ENCODE results near the gene ATP11A. TPM values are rescaled to one million over a fixed set of nuclear protein-coding genes. Genes with fewer than 3 reads are reported as not detected.

Gene ATP11A
- total and polyA plus RNA-seq, 9 of the 15 experiments (the other 6 are each of a cell fraction or from before 2014, with no cell fraction given): 0.38 to 34.2 (median 4.2) TPM

GRCh38 chr13:112824429-112824828 is 134.6 kb downstream of the ATP11A start:
- ATAC-seq (no peak), FAIRE-seq (no peak), DNase-seq (ENCODE audit: extremely low read depth in 1 of 4, low spot score in 3 of 4) (no peak)
- H3K9ac ChIP-seq (ENCODE audit: insufficient read depth in 1 of 2, low read depth in 2 of 2, low read length in 2 of 2): no peak overlapping the region
- H3K4me2 ChIP-seq (ENCODE audit: insufficient read depth, low read length): no peak overlapping the region
- H3K36me3 ChIP-seq (ENCODE audit: control insufficient read depth, insufficient read depth, low read length): peaks cover 57% of the 10 kb centered on the region
- 92% methylated on average over 2 of the region's 10 CpGs for whole genome bisulfite sequencing (ENCODE audit: insufficient coverage, low coverage, missing lambda C conversion rate)
- in situ Hi-C loops (cut with MboI): no loop called here
- no peaks in the 10 kb centered on the region for H4K20me1 ChIP-seq (replicated peaks; ENCODE audit: control insufficient read depth, insufficient read depth, low read length)
- no peaks in the 10 kb centered on the region for H3K9me3 ChIP-seq (replicated peaks; ENCODE audit: control insufficient read depth, insufficient read depth, low read depth, low read length)
- no TSS peak for BruUV-seq (replicated peaks)
- H3K4me1 ChIP-seq (replicated peaks in 1 of 2; ENCODE audit: control insufficient read depth in 2 of 2, insufficient read depth in 2 of 2, low read length in 2 of 2): peaks cover 0 to 3% of the 10 kb centered on the region in 2 experiments; a peak in 2 of 5 replicates
- H3K9me1 ChIP-seq (ENCODE audit: control insufficient read depth, insufficient read depth, low read length): no peaks in the 10 kb centered on the region
- no peaks in the 10 kb centered on the region for H3K27me3 ChIP-seq (ENCODE audit: control insufficient read depth in 2 of 2, insufficient read depth in 2 of 2, low read length in 2 of 2)
- H3K79me2 ChIP-seq (ENCODE audit: control insufficient read depth, insufficient read depth, low read length): no peaks in the 10 kb centered on the region
- ChIA-PET POLR2A (no interaction called here), CTCF (ENCODE audit: low intra/inter-chr PET ratio) (no interaction called here)
- no peak overlapping the region for H3K27ac ChIP-seq (ENCODE audit: extremely low read depth, low read depth, low read length)
- H3K4me3 ChIP-seq: no peak overlapping the region
- H2AFZ ChIP-seq (ENCODE audit: low read depth, low read length): no peak overlapping the region
- intact Hi-C loops (cut with micrococcal nuclease): no loop called here
- TF ChIP-seq FOXO4 (CRISPR knock-in tag; IDR thresholded peaks at IDR 0.05) (no peak), KAT8 (IDR thresholded peaks at IDR 0.05; ENCODE audit: low read depth) (no peak), THRB (CRISPR knock-in tag; conservative IDR thresholded peaks at IDR 0.05) (no peak), CC2D1A (IDR thresholded peaks at IDR 0.05) (no peak), ZNF280A (IDR thresholded peaks at IDR 0.05; ENCODE audit: low read depth, partially characterized antibody) (no peak), TEAD4 (IDR thresholded peaks at IDR 0.05; ENCODE audit: low read length) (no peak), TEAD4 (CRISPR knock-in tag; IDR thresholded peaks at IDR 0.05; ENCODE audit: borderline replicate concordance) (no peak), ZNF174 (CRISPR knock-in tag; IDR thresholded peaks at IDR 0.05) (no peak), SRSF7 (optimal IDR thresholded peaks at IDR 0.05; ENCODE audit: low read depth, low read length) (no peak), SIRT6 (IDR thresholded peaks at IDR 0.05; ENCODE audit: low read depth, low read length) (no peak), ZKSCAN8 (CRISPR knock-in tag; IDR thresholded peaks at IDR 0.05) (no peak), ZNF133 (CRISPR knock-in tag; IDR thresholded peaks at IDR 0.05) (no peak), EP300 (IDR thresholded peaks at IDR 0.05; ENCODE audit: low read length) (no peak), ZMIZ1 (IDR thresholded peaks at IDR 0.05; ENCODE audit: low read depth in 2 of 2, low read length in 2 of 2) (no peak), ZBTB2 (IDR thresholded peaks at IDR 0.05) (no peak)
